Central memory CD8-positive, alpha-beta T cell (primary cell): Measurements from ENCODE around the gene FBXO28.
A peak's percentile ranks its signal among the peaks of the same experiment; 100 is the strongest.

Experiments
- ATAC-seq: fragments of 150-1000 bp; cut with Tn5 transposase; replicated peaks from 2 replicates; pipeline ENCODE4 v1.10.0; 2022; ENCODE audit warnings: mild to moderate bottlenecking, moderate FRiP score, moderate number of reproducible peaks; ENCODE audit not compliant: poor library complexity, severe bottlenecking; ENCODE audit errors: extremely low read depth
- DNase-seq, 2 donors: peaks; one replicate each; pipeline ENCODE4 v3.0.0; 2021; ENCODE audit warnings: low spot score in 2 of 2
- H3K27ac Mint-ChIP-seq: one replicate; pipeline ENCODE4 v1.8.0; 2022; ENCODE audit warnings: low read depth, mild to moderate bottlenecking, moderate library complexity, mixed read lengths
- H3K27me3 Mint-ChIP-seq: one replicate; pipeline ENCODE4 v1.8.0; 2022; ENCODE audit warnings: mixed read lengths
- H3K36me3 Mint-ChIP-seq: one replicate; pipeline ENCODE4 v1.8.0; 2022; ENCODE audit warnings: mild to moderate bottlenecking, moderate library complexity, mixed read lengths; ENCODE audit not compliant: insufficient read depth
- H3K4me1 Mint-ChIP-seq: one replicate; pipeline ENCODE4 v1.8.0; 2022; ENCODE audit warnings: mixed read lengths
- H3K4me3 Mint-ChIP-seq: one replicate; pipeline ENCODE4 v1.8.0; 2022; ENCODE audit warnings: mild to moderate bottlenecking, moderate library complexity, mixed read lengths
- H3K9me3 Mint-ChIP-seq: one replicate; pipeline ENCODE4 v1.8.0; 2022; ENCODE audit warnings: mixed read lengths

The FBXO28 gene

GRCh38 chr1:224133741-224134299 is 19.9 kb downstream of the FBXO28 start:
- Mint-ChIP-seq H3K27me3 (no peaks in the 10 kb centered on the region), H3K27ac (no peak overlapping the region), H3K4me1 (no peaks in the 10 kb centered on the region), H3K9me3 (no peaks in the 10 kb centered on the region), H3K36me3 (peaks cover 61% of the 10 kb centered on the region), H3K4me3 (no peak overlapping the region)
- no peak for DNase-seq
- ATAC-seq = no peak

GRCh38 chr1:224137518-224137917 is 23.6 kb downstream of the FBXO28 start:
- no peaks in the 10 kb centered on the region for H3K27me3 Mint-ChIP-seq
- no peaks in the 10 kb centered on the region for H3K9me3 Mint-ChIP-seq
- no peak for DNase-seq
- H3K4me1 Mint-ChIP-seq = no peaks in the 10 kb centered on the region
- ATAC-seq = no peak
- peak overlapping the region; percentile 45 for H3K27ac Mint-ChIP-seq
- peaks cover 57% of the 10 kb centered on the region for H3K36me3 Mint-ChIP-seq
- no peak overlapping the region for H3K4me3 Mint-ChIP-seq

DNA sequence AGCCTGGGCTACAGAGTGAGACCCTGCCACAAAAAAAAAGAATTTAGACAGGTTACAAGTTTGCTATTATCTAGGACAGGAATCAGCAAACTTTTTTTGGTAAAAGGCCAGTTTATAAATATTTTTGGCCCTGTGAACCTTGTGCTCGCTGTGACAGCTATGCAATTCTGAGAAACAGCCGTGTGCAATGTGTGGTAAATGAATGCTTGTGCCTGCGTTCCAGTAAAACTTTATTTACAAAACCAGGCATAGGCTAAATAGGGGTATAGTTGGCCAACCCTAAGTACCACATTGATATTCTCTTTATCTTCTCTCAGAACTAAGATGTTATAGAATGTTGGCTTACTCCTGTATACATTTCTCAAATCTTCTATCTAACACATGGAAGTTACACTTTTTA is 24.3 kb downstream of the FBXO28 start:
- H3K9me3 Mint-ChIP-seq = no peaks in the 10 kb centered on the region
- H3K27me3 Mint-ChIP-seq = no peaks in the 10 kb centered on the region
- no peaks in the 10 kb centered on the region for H3K4me1 Mint-ChIP-seq
- ATAC-seq (no peak), DNase-seq (no peak)
- H3K27ac Mint-ChIP-seq = no peak overlapping the region
- peaks cover 53% of the 10 kb centered on the region for H3K36me3 Mint-ChIP-seq
- H3K4me3 Mint-ChIP-seq = no peak overlapping the region

GRCh38 chr1:224141693-224142092 is 27.8 kb downstream of the FBXO28 start:
- DNase-seq (no peak), ATAC-seq (no peak)
- Mint-ChIP-seq H3K36me3 (peaks cover 44% of the 10 kb centered on the region), H3K4me1 (no peaks in the 10 kb centered on the region), H3K27ac (no peak overlapping the region), H3K4me3 (no peak overlapping the region), H3K27me3 (no peaks in the 10 kb centered on the region), H3K9me3 (no peaks in the 10 kb centered on the region)

GRCh38 chr1:224149709-224150108 is 35.8 kb downstream of the FBXO28 start:
- Mint-ChIP-seq H3K4me3 (no peak overlapping the region), H3K9me3 (no peaks in the 10 kb centered on the region), H3K27ac (peak overlapping the region; percentile 64), H3K36me3 (peaks cover 19% of the 10 kb centered on the region), H3K4me1 (peaks cover 17% of the 10 kb centered on the region), H3K27me3 (no peaks in the 10 kb centered on the region)
- ATAC-seq (no peak), DNase-seq (no peak)

- peaks cover 17% of the 10 kb centered on the region for H3K4me1 Mint-ChIP-seq
- H3K9me3 Mint-ChIP-seq = no peaks in the 10 kb centered on the region
- no peak for ATAC-seq
- H3K27me3 Mint-ChIP-seq = no peaks in the 10 kb centered on the region
- H3K36me3 Mint-ChIP-seq = peaks cover 14% of the 10 kb centered on the region
- no peak overlapping the region for H3K27ac Mint-ChIP-seq
- DNase-seq = no peak
- no peak overlapping the region for H3K4me3 Mint-ChIP-seq
Measured at GRCh38 chr1:224151117-224151516, 37.2 kb downstream of the FBXO28 start.

DNA sequence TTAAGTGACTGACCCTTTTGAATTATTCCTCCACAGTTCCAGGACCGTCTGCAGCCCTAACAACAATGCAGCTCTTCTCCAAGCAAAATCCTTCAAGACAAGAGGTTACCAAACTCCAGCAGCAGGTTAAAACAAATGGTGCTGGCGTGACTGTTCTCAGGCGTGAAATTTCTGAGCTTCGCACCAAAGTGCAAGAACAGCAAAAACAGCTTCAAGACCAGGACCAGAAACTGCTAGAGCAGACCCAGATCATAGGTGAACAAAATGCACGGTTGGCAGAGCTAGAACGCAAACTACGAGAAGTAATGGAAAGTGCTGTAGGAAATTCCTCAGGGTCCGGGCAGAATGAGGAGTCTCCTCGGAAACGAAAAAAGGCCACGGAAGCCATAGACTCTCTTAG is 43.4 kb downstream of the FBXO28 start:
- Mint-ChIP-seq H3K4me1 (no peaks in the 10 kb centered on the region), H3K27ac (no peak overlapping the region), H3K4me3 (no peak overlapping the region), H3K36me3 (peaks cover 31% of the 10 kb centered on the region), H3K27me3 (no peaks in the 10 kb centered on the region), H3K9me3 (no peaks in the 10 kb centered on the region)
- DNase-seq = no peak
- ATAC-seq = no peak

DNA sequence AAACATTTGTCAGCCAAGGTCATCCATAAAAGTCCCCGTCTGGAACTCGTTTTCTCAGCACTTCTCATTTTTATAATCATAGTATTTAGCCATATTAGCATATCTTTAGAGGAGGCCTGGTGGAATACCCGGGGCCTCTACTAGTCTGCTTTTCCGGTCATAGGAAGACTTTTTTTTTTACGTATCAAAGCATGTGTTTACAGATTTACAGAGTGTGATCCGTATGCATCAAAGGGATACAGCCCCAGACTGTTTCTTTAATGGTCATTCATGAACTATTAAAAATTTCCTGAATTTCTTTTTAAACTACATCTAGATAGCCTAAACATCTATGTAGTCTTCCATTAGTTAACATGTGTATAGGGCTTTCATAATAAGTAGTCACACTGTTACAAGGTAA is 45.6 kb downstream of the FBXO28 start:
- H3K27ac Mint-ChIP-seq = no peak overlapping the region
- no peak for ATAC-seq
- no peak for DNase-seq
- H3K4me3 Mint-ChIP-seq = no peak overlapping the region
- no peaks in the 10 kb centered on the region for H3K27me3 Mint-ChIP-seq
- H3K4me1 Mint-ChIP-seq = peaks cover 1% of the 10 kb centered on the region
- H3K36me3 Mint-ChIP-seq = peaks cover 25% of the 10 kb centered on the region
- H3K9me3 Mint-ChIP-seq = no peaks in the 10 kb centered on the region

DNA sequence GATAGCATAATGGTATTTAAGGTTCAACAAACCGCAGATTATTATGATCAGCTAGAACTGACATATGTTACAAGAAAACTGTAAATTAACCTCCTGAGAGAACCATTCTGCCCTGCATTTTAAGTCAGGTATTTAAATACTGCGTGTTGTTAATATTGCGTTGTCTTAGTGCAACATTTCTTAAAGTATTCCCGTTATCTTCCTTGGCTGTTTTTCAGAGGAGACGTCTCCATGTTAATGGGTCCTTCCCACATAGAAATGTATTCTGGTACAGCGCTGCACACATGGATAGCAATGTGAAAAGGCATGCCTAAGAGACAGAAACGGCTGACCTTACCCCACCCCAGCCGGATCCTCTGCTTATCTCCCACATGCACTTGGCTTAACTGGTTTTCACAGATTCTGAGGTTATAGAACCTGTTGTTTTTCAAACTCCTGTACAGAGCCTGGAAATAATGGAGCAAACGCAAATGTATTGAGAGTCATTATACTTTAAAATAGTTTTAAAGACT is 46.3 kb downstream of the FBXO28 start:
- Mint-ChIP-seq H3K4me3 (no peak overlapping the region), H3K4me1 (peaks cover 5% of the 10 kb centered on the region), H3K27ac (no peak overlapping the region), H3K9me3 (no peaks in the 10 kb centered on the region), H3K27me3 (no peaks in the 10 kb centered on the region), H3K36me3 (peaks cover 27% of the 10 kb centered on the region)
- DNase-seq = no peak
- no peak for ATAC-seq

DNA sequence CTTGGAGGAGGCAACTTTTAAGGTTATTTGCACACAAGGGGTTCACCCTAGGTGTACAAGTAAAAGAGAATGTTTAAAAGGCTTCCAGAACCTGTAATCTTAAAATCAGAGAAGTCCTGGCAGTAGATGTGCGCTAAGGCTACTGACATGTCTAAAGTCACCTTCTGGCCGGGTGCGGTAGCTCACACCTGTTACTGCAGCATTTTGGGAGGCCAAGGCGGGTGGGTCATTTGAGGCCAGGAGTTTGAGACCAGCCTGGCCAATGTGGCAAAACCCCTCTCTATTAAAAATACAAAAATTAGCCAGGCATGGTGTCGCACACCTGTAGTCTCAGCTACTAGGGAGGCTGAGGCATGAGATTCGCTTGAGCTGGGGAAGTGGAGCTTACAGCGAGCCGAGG is 48.9 kb downstream of the FBXO28 start:
- Mint-ChIP-seq H3K27me3 (no peaks in the 10 kb centered on the region), H3K36me3 (peaks cover 18% of the 10 kb centered on the region), H3K27ac (no peak overlapping the region), H3K4me1 (peaks cover 5% of the 10 kb centered on the region), H3K9me3 (no peaks in the 10 kb centered on the region), H3K4me3 (no peak overlapping the region)
- ATAC-seq = no peak
- DNase-seq = no peak

GRCh38 chr1:224163311-224163710 is 49.4 kb downstream of the FBXO28 start:
- peaks cover 5% of the 10 kb centered on the region for H3K4me1 Mint-ChIP-seq
- H3K9me3 Mint-ChIP-seq = no peaks in the 10 kb centered on the region
- H3K36me3 Mint-ChIP-seq = peaks cover 18% of the 10 kb centered on the region

DNA sequence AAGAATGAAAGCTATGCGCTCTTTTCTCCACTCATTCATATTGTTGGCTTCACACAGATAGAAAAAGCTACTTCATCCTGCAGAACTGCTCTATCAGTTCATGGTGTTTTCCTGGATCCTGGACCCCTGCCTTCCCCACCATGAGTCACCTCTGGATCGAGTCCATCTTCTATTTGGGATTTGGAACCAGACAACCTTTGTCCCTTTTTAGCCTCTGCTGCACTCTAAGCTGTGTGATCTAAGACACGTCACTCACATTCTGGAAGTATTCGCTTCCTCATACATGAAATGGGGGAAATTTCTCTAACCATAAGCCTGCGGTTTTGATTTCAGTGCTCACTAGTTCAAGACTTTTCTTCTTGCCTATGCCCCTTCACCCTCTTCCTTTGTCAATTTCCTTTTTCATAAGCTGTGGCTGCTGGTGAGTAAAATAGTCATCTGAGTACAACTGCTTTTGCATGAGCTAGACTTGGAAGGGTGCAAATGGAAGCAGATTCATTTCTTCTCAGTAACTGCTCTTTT is 55.0 kb downstream of the FBXO28 start:
- DNase-seq (no peak), ATAC-seq (peak; percentile 77)
- Mint-ChIP-seq H3K4me3 (no peak overlapping the region), H3K36me3 (peaks cover 3% of the 10 kb centered on the region), H3K4me1 (peaks cover 27% of the 10 kb centered on the region), H3K27me3 (no peaks in the 10 kb centered on the region), H3K27ac (no peak overlapping the region), H3K9me3 (no peaks in the 10 kb centered on the region)

More at GRCh38 chr1:224163311-224163710, 49.4 kb downstream of the FBXO28 start:
- Mint-ChIP-seq H3K4me3 (no peak overlapping the region), H3K27ac (no peak overlapping the region), H3K27me3 (no peaks in the 10 kb centered on the region)
- ATAC-seq (no peak), DNase-seq (no peak)

DNA sequence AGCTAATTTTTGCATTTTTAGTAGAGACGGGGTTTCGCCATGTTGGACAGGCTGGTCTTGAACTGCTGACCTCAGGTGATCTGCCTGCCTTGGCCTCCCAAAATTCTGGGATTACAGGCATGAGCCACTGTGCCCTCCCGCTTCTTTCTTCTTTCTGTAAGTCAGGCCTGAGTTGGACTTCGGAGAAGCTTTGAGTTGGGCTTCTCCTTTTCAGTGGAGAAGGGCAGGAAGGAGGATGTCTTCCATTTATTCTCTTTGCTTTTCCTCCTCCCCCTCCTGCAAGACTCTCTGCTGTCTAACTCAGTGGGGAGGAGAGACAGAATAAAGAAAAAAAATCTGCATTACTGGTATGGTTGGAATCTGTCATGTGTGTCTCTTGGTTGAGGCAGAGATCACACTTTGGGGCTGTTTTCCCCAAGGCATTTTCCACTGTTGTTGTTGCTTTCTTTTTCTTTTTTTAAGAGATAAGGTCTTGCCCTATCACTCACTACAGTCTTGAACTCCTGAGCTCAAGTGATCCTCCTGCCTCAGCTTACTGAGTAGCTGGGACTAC is 55.9 kb downstream of the FBXO28 start:
- Mint-ChIP-seq H3K36me3 (peaks cover under 1% of the 10 kb centered on the region), H3K9me3 (no peaks in the 10 kb centered on the region), H3K27ac (no peak overlapping the region), H3K4me3 (no peak overlapping the region), H3K27me3 (no peaks in the 10 kb centered on the region), H3K4me1 (peaks cover 23% of the 10 kb centered on the region)
- DNase-seq (no peak), ATAC-seq (no peak)
